OCI-LY7 (cell line): ENCODE data around the gene DHX29. TPM values are rescaled to one million over a fixed set of nuclear protein-coding genes. Genes with fewer than 3 reads are reported as not detected.

Experiments used
- Bru-seq: library from RNA; stranded (reverse); fragments of 400-500 nt; gene quantifications from one replicate; lab custom pipeline; 2021; lab: Mats Ljungman, UMichigan
- BruChase-seq, 2 experiments: library from RNA; stranded (reverse); fragments of 400-500 nt; gene quantifications; one replicate each; lab custom pipeline; 2021; lab: Mats Ljungman, UMichigan
- BruUV-seq: library from RNA; stranded (reverse); fragments of 400-500 nt; replicated peaks from 2 replicates; lab custom pipeline; 2021; lab: Mats Ljungman, UMichigan
- CTCF ChIA-PET: fragments of 300-600 bp; sonication (Branson Sonifier 250); formaldehyde crosslinking; loops from one replicate; lab custom pipeline; 2022; ENCODE audit warnings: antibody characterized with exemption; ENCODE audit not compliant: unreplicated experiment; lab: Charles Lee
- POLR2A ChIA-PET: fragments of 300-600 bp; sonication (Branson Sonifier 250); formaldehyde crosslinking; loops from one replicate; lab custom pipeline; 2022; ENCODE audit warnings: antibody characterized with exemption; lab: Charles Lee
- DNase-seq: peaks from one replicate; pipeline ENCODE4 v3.0.0-alpha.2; 2015; ENCODE audit warnings: low spot score
- H2AFZ ChIP-seq: fragments of 200-600 bp; sonication (generic), shearing (Covaris generic); 2 replicates; pipeline ENCODE4 v1.6.1; 2014; ENCODE audit warnings: mild to moderate bottlenecking, antibody characterized with exemption, low read length, moderate library complexity
- H3K27ac ChIP-seq: fragments of 200-600 bp; sonication (generic); 2 replicates; pipeline ENCODE4 v1.5.1; 2014; ENCODE audit warnings: mixed run types, low read depth, mild to moderate bottlenecking, moderate library complexity, low read length, inconsistent platforms; ENCODE audit not compliant: poor library complexity, severe bottlenecking
- H3K36me3 ChIP-seq: fragments of 200-600 bp; sonication (generic); 2 replicates; pipeline ENCODE4 v1.6.1; 2014; ENCODE audit warnings: mild to moderate bottlenecking, antibody characterized with exemption, low read length, moderate library complexity, mixed read lengths; ENCODE audit not compliant: insufficient read depth
- H3K4me1 ChIP-seq: fragments of 200-600 bp; sonication (generic); 2 replicates; pipeline ENCODE4 v1.5.1; 2014; ENCODE audit warnings: mild to moderate bottlenecking, low read length; ENCODE audit not compliant: insufficient read depth, poor library complexity, severe bottlenecking
- H3K4me2 ChIP-seq: fragments of 200-600 bp; sonication (generic); 2 replicates; pipeline ENCODE4 v1.6.1; 2014; ENCODE audit warnings: mild to moderate bottlenecking, low read length
- H3K4me3 ChIP-seq: fragments of 200-600 bp; sonication (generic); 2 replicates; pipeline ENCODE4 v1.5.1; 2014; ENCODE audit warnings: mild to moderate bottlenecking, low read depth, low read length; ENCODE audit not compliant: poor library complexity, severe bottlenecking
- H3K79me2 ChIP-seq: fragments of 200-600 bp; sonication (generic); 2 replicates; pipeline ENCODE4 v1.6.1; 2016; ENCODE audit warnings: low read depth, mild to moderate bottlenecking, low read length, moderate library complexity, mixed read lengths; ENCODE audit not compliant: insufficient read depth
- H3K9me2 ChIP-seq: fragments of 200-600 bp; sonication (generic); 2 replicates; pipeline ENCODE4 v1.6.1; 2016; ENCODE audit warnings: mild to moderate bottlenecking, low read length, mixed read lengths; ENCODE audit not compliant: insufficient read depth
- H3K9me3 ChIP-seq: fragments of 200-600 bp; sonication (generic); 2 replicates; pipeline ENCODE4 v1.6.1; 2014; ENCODE audit warnings: mild to moderate bottlenecking, mixed run types, low read length, mixed read lengths
- H4K20me1 ChIP-seq: fragments of 200-600 bp; sonication (generic); 2 replicates; pipeline ENCODE4 v1.6.1; 2014; ENCODE audit warnings: mild to moderate bottlenecking, antibody characterized with exemption, low read length, moderate library complexity, mixed read lengths; ENCODE audit not compliant: insufficient read depth
- CTCF ChIP-seq: fragments of 200-600 bp; sonication (generic); conservative IDR thresholded peaks from 2 replicates; pipeline ENCODE4 v1.5.1; 2014; ENCODE audit warnings: mild to moderate bottlenecking, antibody characterized with exemption, low read length, moderate library complexity, mixed read lengths
- EZH2phosphoT487 ChIP-seq: fragments of 200-600 bp; sonication (generic); IDR thresholded peaks from 2 replicates; pipeline ENCODE4 v1.6.1; 2018; ENCODE audit warnings: low read depth, borderline replicate concordance, mild to moderate bottlenecking, mixed run types, antibody characterized with exemption, low read length, moderate library complexity, mixed read lengths
- intact Hi-C: fragments of 100-400 bp; cut with micrococcal nuclease; formaldehyde crosslinking; loops from one replicate; pipeline ENCODE4 v1.10.0; 2022; ENCODE audit not compliant: unreplicated experiment
- long read RNA-seq: library from polyadenylated mRNA; stranded (forward); transcript quantifications from one replicate; pipeline ENCODE4 v2.0.0, GENCODE V29; 2022
- total RNA-seq, 2 experiments: library from RNA; depleted of rRNA in 1 of 2; stranded (reverse); fragments of >200 nt in 1 of 2; shearing (Covaris generic) in 1 of 2; gene quantifications; 2 replicates each; pipeline ENCODE4 v1.2.3, GENCODE V29; 2014 to 2022

DHX29 gene, protein sequence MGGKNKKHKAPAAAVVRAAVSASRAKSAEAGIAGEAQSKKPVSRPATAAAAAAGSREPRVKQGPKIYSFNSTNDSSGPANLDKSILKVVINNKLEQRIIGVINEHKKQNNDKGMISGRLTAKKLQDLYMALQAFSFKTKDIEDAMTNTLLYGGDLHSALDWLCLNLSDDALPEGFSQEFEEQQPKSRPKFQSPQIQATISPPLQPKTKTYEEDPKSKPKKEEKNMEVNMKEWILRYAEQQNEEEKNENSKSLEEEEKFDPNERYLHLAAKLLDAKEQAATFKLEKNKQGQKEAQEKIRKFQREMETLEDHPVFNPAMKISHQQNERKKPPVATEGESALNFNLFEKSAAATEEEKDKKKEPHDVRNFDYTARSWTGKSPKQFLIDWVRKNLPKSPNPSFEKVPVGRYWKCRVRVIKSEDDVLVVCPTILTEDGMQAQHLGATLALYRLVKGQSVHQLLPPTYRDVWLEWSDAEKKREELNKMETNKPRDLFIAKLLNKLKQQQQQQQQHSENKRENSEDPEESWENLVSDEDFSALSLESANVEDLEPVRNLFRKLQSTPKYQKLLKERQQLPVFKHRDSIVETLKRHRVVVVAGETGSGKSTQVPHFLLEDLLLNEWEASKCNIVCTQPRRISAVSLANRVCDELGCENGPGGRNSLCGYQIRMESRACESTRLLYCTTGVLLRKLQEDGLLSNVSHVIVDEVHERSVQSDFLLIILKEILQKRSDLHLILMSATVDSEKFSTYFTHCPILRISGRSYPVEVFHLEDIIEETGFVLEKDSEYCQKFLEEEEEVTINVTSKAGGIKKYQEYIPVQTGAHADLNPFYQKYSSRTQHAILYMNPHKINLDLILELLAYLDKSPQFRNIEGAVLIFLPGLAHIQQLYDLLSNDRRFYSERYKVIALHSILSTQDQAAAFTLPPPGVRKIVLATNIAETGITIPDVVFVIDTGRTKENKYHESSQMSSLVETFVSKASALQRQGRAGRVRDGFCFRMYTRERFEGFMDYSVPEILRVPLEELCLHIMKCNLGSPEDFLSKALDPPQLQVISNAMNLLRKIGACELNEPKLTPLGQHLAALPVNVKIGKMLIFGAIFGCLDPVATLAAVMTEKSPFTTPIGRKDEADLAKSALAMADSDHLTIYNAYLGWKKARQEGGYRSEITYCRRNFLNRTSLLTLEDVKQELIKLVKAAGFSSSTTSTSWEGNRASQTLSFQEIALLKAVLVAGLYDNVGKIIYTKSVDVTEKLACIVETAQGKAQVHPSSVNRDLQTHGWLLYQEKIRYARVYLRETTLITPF (N-terminal part only)
- total RNA-seq (2014; rRNA removed; shearing (Covaris generic)) (12.7 and 13.2 TPM in 2 replicates), total RNA-seq (2022) (17.4 and 19.9 TPM in 2 replicates), Bru-seq, nascent RNA (percentile 76 among the genes with signal in this experiment), BruChase-seq, experiment 1, labeled RNA remaining after a 6-hour chase (percentile 71 among the genes with signal in this experiment), BruChase-seq, experiment 2, labeled RNA remaining after a 2-hour chase (percentile 74 among the genes with signal in this experiment)
- long read RNA-seq, full-length matches to known transcripts = 38 of 59 reads
- long read RNA-seq, partial matches to known transcripts = 3 of 59 reads
- long read RNA-seq, other reads (novel, unspliced or antisense) = 18 of 59 reads

DNA sequence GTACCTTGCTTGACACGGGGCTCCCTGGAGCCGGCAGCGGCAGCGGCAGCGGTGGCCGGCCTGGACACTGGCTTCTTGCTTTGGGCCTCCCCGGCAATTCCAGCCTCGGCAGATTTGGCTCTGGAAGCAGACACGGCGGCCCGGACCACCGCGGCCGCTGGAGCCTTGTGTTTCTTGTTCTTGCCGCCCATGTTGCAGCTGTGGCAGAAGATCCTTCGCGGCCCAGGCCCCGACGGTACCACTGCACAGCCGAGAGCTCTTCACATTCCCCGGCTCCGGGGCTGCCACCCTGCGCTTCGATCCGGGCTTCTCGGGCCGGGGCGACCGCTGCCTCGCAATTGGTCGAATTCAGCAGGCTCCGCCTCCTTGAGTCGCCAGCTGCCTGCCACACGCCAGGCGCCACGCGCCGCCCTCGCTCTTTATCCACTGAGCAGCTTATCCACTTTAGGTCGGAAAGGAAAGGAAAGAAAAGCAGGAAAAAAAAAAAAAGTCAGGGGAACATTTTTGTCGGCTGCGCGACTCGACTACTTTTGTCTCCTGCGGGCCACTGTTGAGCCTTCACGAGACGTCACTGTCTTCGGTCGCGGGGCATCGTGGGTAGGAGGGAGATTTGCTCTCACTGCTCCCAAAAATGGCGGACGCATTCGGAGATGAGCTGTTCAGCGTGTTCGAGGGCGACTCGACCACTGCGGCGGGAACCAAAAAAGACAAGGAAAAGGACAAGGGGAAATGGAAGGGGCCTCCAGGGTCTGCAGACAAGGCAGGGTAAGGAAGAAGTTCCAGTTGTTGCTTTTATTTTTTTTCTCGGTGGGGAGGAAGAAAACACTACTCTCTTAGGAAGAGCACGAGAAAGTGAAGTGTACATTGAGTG is at the start of gene DHX29, which contains the start of gene MTREX:
DHX29 (minus strand) TSS at position 312 of the 871 bp plus-strand sequence; CDS start at position 191, 121 bp downstream.
MTREX (plus strand) TSS at position 607 of the 871 bp plus-strand sequence; CDS start at position 632, 25 bp downstream.
- H3K4me1 ChIP-seq = peaks cover 42% of the 10 kb centered on the region
- peaks cover 46% of the 10 kb centered on the region for H3K36me3 ChIP-seq
- TF ChIP-seq EZH2phosphoT487 = no peak
- TF ChIP-seq CTCF = no peak
- peaks cover 92% of the 10 kb centered on the region for H3K79me2 ChIP-seq
- peak within 1 kb of the TSS; percentile 63 for H3K27ac ChIP-seq
- no peaks in the 10 kb centered on the region for H3K9me2 ChIP-seq
- intact Hi-C loops = loop anchor here (5.0 kb wide), 2 partner anchors 80 to 135 kb away; partner anchors contain the start of genes CDC20B and MCIDAS
- CTCF ChIA-PET = no interaction called here
- POLR2A ChIA-PET = interaction anchor here (0.6 to 2.4 kb wide), 17 partner anchors 9 to 1508 kb away, joined by 3 to 15 read pairs (median 4); partner anchors contain the start of genes CCNO and MAP3K1
- peaks cover 21% of the 10 kb centered on the region for H3K9me3 ChIP-seq
- H3K4me2 ChIP-seq = peak within 1 kb of the TSS; percentile 97
- peak within 1 kb of the TSS; percentile 89 for H2AFZ ChIP-seq
- no TSS peak for BruUV-seq
- H3K4me3 ChIP-seq = peak within 1 kb of the TSS; percentile 91
- peaks cover 10% of the 10 kb centered on the region; the same call in 1 of the 2 replicates for H4K20me1 ChIP-seq
- peak; percentile 89 for DNase-seq

DNA sequence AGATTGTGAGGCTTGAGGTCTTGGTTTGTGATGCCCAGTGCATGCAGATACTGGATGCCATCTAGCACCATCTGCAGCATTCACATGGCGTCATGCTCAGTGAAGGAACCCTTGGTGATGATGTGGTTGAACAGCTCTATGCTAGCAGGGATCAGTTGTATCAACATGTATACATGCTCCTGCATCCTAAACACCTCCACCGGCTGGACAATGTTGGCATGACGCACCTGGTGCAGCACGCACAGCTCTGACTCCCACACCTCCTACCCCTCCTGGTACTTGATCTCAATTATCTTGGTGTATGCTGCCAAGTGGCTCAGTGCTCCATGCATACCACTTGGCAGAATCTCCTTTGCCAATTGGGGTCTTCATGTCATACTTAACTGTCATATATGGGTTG is 49.4 kb upstream of the DHX29 start:
- CTCF ChIA-PET = no interaction called here
- no TSS peak for BruUV-seq
- Histone ChIP-seq H3K9me3 (no peaks in the 10 kb centered on the region), H3K4me2 (no peak overlapping the region), H3K4me3 (no peak overlapping the region), H2AFZ (no peak overlapping the region), H3K36me3 (peaks cover 93% of the 10 kb centered on the region), H4K20me1 (no peaks in the 10 kb centered on the region), H3K79me2 (no peaks in the 10 kb centered on the region), H3K4me1 (no peaks in the 10 kb centered on the region), H3K27ac (no peak overlapping the region), H3K9me2 (no peaks in the 10 kb centered on the region)
- TF ChIP-seq EZH2phosphoT487 = no peak
- no peak for TF ChIP-seq CTCF
- no peak for DNase-seq
- intact Hi-C loops = no loop called here
- POLR2A ChIA-PET = no interaction called here
